HG02759 (cell line): ENCODE results near the gene HOXC10.

ENCODE experiments used
- ATAC-seq: cut with Tn5 transposase; IDR thresholded peaks from one replicate; pipeline ENCODE4 v1.9.1; 2021; ENCODE audit warnings: mild to moderate bottlenecking, moderate library complexity; ENCODE audit not compliant: unreplicated experiment

The HOXC10 gene

DNA sequence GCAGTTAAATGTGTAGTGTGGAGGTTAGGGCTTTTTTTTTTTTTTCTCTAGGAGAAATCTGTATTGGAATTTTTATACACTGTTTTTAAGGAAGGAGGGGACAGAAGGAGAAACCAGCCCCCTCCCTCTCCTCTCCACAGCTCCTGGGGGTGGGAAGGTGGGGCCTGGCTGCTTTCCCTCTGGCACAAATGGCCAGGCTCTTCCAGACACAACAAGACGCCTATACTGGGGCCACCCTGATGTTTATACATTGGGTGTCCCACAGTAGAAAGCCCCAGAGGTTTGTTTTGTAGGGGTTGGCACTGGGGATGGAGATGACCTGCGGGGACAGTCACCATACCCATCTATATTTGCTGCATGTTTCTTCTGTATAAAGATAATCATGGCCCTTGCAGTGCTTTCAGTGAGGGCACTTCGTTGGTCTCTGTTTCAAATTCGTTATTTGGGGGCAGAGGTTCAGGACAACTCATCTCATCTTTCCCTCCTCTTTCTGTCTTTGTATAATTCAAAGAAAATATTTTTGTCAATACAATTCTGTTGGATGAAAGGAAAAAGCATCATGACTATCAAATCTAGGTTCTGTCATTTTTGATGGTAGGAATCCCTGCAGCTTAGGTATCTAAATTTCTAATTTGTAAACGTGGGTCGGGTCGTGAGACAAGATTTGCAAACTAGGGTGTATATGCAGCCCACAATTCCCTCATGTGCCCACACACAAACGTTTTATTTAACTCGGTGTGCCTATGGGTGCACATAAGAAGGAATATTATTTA, 7.9 kb upstream of the HOXC10 start:
- ATAC-seq = no peak

DNA sequence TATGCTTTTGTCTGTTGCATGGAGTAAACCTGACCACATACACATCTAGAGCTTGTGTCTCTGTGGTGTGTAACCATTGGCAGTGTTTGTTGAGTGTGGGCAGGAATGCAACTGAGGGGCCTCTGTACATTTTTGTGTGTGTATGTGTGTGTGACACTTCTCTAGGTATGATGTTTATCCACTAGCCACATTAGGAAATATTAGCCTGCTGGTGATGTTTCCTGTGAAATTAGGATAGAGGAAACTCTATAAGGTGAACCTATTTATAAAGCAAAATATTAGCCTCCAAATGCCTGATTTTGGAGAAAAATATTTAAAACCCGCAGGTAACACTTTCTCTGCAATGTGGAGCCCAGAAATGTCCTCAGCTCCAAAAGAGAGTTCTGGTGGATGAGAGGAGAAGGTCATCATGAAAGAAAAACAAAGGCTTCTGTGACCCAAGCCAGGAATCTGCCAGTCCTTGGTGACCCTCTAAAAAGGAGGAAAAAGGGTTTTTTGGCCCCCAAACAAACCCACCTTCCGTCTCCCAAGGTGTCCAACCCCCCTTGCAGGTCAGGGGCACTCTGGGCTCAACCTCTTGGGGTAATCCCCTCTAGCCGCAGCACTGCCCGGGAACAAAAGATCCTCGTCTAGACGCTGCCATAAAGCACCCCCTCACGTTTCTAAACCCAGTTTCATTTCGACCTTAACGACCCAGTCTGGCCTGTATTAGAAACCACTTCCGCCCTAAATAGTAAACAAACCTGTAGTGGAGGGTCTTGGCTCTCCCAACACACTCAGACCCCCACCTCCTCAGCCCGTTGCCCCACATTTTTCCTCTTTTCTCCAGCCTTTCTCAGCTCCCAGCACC, 7.1 kb upstream of the HOXC10 start:
- no peak for ATAC-seq

DNA sequence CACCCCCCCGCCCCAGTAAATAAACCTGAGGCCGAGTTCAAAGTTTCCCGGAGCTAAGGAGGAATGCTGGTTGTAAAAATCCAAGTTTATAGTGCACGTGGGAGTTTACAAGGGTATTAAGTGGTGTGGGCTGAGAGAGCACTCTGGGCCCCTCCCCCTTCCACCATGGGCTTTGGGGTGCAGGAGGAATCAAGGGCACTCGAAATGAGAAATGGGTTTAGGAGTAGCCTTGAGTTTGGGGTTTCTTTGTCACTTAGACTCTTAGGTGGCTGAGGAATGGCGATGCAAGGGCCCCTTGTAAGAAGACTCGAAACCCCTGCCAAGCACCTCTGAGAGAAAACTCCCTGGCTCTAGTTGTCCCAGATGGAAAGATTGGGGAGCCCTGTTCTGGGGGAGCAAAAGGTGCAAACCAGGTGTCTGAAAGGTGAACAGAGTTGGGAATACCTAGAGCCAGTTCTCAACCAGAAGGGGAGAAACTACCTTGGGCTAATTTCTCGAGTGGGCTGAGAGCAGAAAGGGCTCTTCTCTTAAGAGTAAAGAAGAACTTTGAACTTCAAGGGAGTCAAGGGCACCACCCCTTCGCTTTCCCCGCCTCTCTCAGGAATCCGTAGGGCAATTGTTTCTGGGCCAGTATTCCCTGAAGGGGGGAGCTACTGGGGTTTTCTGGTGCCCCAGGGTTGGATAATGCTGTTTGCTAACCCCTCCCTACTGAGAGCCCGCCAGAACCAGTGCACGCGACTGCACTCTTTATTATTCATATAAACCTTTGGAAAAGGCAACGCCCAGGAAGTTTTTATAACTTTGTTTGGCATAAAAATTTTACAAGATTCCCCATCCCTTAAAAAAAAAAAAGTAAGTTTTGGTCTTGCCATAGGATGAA, 6.2 kb upstream of the HOXC10 start:
- ATAC-seq = no peak

DNA sequence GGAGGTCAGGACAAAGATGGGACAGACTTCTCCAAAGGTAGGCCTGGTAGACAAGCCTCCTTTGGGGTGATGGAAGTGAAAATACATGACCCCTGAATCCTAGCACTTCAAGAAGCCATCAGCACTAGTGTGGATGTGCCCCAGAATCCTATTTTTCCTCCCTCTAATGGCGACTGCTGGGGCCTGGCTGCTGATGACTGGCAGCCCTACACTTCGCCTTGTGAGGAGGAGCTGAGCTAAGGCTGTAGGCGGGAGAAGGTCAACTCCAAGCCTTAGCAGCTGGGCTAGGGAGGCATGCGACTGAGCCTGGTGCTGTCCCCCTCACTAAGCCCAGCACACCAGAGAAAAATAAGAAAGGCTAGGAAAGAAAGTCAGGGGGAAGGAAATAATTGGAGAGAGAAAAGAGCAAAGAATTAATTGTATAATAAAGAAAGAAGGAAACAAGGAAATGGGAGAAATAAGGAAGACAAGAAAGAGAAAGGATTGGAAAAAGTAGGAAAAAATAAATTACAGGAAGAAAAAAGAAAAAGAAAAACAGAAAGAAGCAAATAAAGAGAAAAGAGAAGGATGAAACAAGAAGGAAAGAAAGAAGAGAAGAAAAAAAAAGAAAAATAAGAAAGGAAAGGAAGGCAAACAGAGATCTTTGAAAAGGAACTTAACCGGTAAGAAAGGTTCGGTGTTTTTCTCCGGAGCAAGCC, 4.7 kb upstream of the HOXC10 start:
- ATAC-seq = no peak

DNA sequence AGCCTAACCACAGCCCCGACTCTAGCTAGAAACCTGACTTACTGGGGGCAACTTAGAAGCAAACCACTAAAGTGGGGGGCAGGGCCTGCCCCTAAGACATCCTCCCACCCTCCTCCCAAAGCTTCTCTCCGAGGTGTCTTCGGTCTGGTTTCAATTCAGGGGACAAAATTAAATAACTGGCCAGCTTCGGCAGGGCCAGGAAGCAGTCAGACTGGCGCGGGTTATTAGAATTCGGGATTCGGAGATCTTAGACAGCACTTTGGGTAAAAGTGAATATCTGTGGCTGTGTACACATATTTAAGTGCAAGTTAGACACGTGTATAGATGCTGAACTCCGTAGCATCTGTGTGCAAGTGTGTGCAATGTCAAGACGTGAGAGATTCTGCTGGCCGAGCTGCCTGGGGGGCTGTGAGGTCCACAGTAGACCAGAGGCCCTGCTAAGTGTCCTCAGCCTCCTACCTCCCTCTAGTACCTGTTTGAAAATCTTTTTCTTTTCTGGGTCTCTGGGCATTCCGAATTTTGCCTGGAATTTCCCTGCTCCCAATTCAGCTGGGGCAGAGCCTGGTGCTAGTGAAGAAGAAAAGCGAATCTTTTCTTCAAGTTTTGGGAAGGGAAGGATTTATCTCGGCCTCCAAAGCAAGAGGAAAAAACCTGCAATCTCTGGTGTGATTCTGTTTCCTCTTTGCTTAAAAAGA, 4.0 kb upstream of the HOXC10 start:
- no peak for ATAC-seq

DNA sequence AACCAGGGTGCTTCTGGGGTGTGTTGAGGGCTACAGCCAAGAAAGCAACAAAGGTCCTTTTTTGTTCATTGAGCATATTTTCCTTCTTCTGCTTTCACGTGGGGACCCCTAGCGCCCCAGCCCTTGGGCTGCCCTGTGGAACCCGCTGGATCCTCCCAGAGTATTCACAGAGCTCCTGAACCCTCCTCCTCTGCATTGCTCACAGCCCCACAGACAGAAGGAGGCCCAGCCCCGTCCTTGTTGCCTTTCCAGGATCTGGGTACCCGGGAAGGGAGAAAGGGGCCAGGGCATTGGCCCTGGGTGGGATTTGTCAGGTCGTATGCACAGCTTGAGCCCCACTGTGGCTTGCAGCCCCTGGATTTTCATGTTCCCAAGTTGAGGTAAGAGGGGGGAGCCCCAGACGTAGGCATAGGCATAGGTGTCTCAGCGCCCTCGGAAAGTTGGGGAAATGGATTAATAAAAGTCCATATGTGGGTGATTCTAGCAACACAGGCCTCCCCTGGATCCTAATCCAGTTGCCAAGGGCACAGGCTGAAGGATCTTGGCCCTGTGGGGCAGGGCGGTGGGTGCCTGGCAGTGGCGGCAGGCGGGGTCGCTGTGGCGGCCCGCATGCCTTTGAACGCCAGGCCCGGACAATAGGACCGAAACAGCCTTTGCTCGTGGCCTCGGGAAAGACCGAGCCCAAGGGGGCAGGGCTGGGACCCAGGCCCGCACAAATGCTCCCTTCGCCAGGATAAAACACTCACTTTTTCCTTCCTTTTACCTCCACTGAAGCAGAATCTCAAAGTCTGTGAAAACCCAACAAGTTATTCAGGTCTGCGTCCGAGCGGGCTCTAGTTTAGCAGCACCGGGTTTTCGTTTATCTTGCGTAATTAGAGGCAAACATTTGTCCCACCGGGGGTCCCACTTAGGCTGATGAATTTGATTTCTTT, 3.0 kb upstream of the HOXC10 start:
- ATAC-seq = no peak

DNA sequence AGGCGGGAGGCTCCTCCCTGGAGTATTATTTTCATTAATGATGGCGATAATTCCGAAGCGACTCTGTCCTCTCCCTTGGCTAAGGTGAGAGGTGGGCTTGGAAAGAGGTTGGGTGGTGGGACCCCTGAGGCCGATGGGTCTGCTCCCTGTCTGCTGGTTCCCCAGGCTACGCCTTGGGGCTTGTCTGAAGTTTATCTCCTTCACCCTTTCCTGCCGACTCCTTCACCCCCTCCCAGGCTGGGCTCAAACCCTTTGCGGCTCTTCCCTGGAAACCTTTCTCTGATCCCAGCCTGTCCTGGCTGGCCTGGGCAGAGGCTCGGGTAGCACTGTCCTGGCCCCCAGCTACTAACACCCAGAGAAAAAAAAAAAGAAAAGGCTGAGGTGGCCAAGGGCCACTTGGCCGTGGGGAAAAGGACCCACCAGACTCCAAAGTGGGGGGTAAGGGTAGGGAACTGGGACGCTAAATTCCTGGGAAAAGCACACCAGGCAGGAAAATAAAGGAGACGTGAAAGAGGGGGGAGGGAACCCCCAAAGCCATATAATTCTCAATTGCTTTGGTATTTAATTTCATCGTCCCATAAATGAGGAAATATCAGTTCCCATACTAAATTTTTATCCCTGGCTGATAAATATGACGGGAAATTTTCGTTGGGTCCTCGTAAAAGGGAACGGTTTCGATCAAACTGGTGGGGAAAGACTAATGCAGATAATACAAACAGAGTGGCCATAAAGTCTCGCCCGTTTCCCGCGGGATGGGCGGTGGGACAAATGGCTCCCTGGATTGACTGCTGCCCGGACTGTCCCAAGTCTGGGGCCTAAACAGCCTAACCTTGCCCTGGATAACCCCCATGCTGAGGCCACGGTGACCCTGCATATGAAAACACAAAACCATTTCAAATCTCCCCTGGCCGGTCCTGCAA, 2.0 kb upstream of the HOXC10 start:
- no peak for ATAC-seq

DNA sequence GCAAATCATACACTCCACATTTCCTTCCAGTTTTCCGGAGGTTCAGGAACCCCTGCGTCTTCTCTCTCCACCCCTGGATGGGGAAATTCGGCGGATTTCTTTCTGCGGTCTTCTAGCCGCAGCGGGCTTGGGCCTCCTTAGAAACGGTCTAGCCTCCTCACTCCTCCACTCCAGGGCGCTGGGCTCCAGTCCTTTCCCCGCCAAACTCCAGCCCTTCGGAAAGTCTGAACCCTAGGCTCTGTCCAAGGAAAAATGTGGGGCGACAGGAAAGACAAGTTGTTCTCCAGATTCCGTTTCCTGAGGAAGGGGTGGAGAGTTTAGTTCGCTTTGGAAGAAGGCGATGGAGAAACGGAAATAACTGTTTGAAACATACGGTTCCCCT, 1.4 kb upstream of the HOXC10 start:
- no peak for ATAC-seq

DNA sequence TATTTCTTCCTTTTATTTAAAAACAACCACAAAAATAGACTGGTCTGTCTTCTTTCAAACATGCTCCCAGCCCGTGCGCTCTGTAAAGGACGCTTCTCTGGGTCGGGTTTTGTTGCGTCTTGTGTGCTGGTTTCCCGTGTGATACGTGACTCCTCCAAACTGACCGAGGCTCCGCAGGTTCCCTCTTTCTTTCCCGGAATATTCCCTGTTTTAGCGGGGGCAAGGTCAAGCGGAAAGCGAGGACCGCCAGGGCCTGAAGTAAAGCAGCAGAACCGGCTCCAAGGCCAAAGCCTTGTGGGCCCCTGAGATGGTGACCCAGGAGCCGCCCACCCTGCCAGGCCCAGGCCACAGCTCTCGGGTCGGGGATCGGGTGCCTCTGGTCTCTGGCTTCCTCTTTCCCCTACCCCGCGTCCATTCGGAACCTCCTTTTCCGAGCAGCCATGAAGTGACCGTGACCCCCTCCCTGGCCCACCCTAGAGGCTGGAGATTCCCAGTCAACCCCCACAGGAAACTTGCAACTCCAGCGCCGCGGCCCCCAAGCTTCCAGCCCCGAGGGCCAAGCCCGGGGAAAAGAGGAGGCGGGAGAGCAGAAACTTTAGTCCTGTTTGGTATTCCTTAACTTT, 885 bp upstream of the HOXC10 start:
- ATAC-seq = no peak

DNA sequence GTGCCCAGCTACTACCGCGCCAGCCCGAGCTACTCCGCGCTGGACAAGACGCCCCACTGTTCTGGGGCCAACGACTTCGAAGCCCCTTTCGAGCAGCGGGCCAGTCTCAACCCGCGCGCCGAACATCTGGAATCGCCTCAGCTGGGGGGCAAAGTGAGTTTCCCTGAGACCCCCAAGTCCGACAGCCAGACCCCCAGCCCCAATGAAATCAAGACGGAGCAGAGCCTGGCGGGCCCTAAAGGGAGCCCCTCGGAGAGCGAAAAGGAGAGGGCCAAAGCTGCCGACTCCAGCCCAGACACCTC, 697 bp downstream of the HOXC10 start:
- ATAC-seq = no peak

DNA sequence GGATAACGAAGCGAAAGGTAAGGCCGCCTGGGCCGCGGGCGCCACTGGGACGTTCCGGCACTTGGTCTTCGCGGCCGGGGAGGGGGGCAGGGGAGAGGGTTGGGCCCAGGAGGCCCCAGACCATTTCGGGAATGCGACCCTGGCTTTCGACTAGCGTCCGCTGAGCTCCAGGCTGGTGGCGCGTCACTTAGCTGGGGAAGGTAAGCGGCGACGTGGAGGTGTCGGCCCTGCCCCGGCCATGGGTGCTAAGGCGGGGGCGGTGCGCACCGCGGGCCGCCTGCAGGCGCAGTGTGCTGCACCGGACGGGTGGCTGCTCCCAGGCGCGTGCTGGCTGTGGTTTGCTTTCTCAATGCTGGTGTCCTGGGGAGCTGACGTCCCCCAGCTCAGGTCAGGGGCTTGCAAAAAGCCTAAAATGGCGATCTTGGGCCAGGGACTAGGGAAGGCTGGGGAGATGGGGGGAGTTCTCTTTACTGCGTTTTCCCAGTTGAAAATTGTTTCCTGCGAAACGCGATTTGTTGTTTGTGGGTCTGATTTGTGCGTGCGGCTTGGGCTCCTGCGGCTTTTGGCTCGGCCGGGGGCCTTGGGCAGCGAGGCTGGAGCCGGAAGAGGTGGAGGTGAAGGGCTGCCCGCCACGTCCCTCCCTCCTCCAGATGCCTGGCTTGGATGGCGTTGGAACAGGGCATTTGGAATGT, 1.2 kb downstream of the HOXC10 start:
- no peak for ATAC-seq

DNA sequence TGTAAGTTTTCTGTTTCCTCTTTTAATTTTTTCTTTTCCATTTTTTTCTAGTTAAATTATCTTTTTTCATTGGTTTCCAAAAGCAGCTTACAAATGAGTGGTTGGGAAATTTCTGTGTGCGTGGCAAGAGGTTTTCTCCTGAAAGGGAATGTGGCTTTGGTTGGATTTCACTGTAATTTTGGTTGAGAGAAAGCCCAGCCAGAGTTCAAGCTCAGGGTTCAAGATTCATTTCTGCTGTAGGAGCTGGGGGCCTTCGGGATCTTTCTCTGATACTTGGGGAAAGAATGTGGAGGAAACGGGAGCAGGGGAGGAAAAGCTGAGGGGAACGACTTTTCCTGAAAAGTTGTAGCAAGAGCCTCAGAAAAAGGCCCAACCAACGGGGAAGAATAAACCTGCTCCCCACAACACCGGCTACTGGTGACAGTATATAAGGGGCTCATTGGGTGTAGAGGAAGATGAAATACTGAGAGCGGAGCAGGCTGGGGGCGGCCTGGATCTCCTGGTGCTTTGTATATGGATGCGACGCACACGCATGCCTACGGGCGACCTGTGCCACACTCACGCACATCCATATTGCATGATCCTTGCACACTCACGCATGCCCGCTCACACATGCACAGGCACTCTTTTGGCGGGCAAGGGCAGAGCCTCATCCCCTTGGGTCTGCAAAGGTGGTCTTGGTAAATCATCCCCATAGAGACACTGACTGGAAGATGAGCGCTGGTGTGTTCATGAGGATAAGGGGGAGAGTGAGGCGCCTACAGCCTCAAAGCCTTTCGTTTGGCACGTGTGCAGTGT, 1.9 kb downstream of the HOXC10 start:
- ATAC-seq = no peak

DNA sequence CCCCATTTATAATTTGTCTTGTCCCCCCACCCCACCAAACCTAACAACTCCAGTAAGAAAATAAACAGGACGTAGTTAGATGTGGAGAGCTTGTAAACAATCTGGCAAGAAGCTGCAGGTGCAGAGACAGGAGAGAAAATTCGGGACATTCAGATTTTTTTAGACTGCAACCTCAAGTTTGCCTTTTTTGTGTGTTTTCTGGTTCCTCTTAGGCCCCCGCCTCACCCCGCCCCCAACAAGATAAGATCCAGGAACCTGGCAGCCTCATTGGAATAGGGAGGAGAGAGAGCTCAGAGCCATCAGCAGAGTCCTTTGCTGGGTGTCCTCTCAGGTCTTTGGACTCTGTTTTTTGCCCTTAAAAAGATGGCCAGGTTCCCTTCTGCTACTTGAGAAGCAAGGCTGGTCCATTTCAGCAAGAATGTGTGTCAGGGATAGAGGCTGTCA, 2.9 kb downstream of the HOXC10 start:
- no peak for ATAC-seq

DNA sequence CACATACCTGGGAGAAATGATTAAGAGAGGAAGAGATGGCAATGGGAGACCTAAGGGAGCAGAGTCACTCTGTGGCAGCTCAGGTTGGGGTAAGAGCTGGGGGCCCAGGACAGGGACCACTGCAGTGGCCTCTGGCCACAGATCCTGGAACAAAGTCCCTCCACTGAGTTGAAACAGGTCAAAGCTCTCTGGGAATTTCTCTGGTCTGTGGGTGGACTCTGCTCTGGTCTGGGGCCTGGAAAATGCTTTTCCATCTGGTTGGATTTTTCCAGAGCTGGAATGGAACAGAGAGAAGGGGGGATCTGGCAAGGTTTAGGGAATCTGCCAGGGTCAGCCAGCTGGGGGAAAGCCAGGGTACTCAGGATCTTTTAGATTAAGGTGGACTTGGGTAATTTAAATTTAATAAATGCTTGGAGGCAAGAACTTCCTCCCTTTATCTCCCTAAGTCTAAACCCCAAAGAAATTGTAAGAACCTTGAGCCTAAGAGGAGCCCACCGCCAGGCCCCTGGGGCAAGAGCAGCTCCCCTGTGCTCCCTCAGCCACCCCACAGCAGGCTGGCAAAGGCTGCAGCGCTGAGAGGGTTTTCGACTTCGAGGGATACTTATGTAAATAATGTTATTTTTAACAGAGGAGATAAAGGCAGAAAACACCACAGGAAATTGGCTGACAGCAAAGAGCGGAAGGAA, 3.7 kb downstream of the HOXC10 start:
- ATAC-seq = no peak

DNA sequence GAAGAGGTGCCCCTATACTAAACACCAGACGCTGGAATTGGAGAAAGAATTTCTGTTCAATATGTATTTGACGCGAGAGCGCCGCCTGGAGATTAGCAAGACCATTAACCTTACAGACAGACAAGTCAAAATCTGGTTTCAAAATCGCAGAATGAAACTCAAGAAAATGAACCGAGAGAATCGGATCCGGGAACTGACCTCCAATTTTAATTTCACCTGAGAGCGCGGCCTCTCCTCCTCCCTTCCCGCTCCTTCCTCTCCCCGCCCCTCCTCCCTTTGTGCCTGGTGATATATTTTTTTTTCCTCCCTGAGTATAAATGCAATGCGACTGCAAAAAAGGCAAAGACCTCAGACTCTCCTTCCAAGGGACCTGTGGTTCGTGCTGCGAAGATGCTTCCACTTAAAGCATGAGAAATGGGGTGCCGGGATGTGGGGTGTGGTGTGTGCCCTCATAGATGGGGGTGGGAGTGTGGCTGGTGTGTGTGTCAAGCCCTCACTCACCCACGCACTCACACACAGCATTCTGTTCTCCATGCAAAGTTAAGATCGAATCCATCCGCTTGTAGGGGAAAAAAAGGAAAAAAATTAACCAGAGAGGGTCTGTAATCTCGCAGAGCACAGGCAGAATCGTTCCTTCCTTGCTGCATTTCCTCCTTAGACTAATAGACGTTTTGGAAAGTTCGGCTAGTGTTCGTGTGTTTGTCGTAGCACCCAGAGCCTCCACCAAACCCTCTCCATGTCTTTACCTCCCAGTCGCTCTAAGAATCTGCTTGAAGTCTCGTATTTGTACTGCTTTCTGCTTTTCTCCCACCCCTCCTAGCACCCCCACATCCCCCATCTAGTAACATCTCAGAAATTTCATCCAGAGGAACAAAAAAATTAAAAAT, 4.5 kb downstream of the HOXC10 start:
- ATAC-seq = no peak
